Neuron (in vitro differentiated cells): ENCODE data around the gene WNK2.

Experiments
- H2AFZ ChIP-seq: one replicate; pipeline ENCODE4 v1.6.1; 2013; ENCODE audit warnings: low read depth, mild to moderate bottlenecking, inconsistent platforms, low read length, moderate library complexity
- H3K27me3 ChIP-seq: one replicate; pipeline ENCODE4 v1.6.1; 2013; ENCODE audit warnings: low read length; ENCODE audit not compliant: insufficient read depth
- H3K36me3 ChIP-seq: one replicate; pipeline ENCODE4 v1.6.1; 2013; ENCODE audit warnings: low read length; ENCODE audit not compliant: insufficient read depth
- H3K4me1 ChIP-seq: one replicate; pipeline ENCODE4 v1.6.1; 2013; ENCODE audit warnings: low read length; ENCODE audit not compliant: insufficient read depth
- H3K4me3 ChIP-seq: 2 replicates; pipeline ENCODE4 v1.5.1; 2013; ENCODE audit warnings: mild to moderate bottlenecking, low read length, moderate library complexity
- H3K9me3 ChIP-seq: one replicate; pipeline ENCODE4 v1.6.1; 2013; ENCODE audit warnings: low read length

The WNK2 gene

DNA sequence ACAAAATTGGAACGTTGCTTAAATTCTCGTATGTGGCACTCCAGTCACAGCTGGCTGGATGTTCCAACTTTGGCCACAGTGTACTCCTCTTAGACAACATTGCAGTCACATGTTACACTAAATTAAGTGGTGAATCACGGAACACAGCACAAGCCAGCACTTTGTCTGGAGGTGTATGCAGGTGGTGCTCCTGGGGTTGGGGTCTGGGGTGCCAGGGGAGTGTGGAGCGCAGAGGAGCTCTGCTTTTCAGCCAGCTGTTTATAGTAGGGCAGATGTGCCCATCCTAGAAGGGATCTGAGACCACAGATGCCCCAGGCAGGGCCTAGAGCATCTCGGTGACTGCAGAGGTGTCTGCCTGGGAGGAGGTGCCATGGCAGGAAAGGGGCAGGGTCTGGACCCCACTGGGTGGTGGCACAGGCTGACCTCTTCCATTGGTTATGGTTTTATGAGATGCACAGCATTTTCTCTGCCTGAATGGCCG, 82.6 kb downstream of the WNK2 start:
- H3K36me3 ChIP-seq: no peaks in the 10 kb centered on the region
- no peaks in the 10 kb centered on the region for H3K27me3 ChIP-seq
- no peaks in the 10 kb centered on the region for H3K9me3 ChIP-seq
- H3K4me1 ChIP-seq: no peaks in the 10 kb centered on the region
- no peak overlapping the region for H2AFZ ChIP-seq
- no peak overlapping the region for H3K4me3 ChIP-seq

- no peaks in the 10 kb centered on the region for H3K9me3 ChIP-seq
- H3K4me3 ChIP-seq: no peak overlapping the region
- no peaks in the 10 kb centered on the region for H3K4me1 ChIP-seq
- H2AFZ ChIP-seq: no peak overlapping the region
- H3K27me3 ChIP-seq: no peaks in the 10 kb centered on the region
- H3K36me3 ChIP-seq: no peaks in the 10 kb centered on the region
Measured at GRCh38 chr9:93267091-93267541, 83.2 kb downstream of the WNK2 start.

DNA sequence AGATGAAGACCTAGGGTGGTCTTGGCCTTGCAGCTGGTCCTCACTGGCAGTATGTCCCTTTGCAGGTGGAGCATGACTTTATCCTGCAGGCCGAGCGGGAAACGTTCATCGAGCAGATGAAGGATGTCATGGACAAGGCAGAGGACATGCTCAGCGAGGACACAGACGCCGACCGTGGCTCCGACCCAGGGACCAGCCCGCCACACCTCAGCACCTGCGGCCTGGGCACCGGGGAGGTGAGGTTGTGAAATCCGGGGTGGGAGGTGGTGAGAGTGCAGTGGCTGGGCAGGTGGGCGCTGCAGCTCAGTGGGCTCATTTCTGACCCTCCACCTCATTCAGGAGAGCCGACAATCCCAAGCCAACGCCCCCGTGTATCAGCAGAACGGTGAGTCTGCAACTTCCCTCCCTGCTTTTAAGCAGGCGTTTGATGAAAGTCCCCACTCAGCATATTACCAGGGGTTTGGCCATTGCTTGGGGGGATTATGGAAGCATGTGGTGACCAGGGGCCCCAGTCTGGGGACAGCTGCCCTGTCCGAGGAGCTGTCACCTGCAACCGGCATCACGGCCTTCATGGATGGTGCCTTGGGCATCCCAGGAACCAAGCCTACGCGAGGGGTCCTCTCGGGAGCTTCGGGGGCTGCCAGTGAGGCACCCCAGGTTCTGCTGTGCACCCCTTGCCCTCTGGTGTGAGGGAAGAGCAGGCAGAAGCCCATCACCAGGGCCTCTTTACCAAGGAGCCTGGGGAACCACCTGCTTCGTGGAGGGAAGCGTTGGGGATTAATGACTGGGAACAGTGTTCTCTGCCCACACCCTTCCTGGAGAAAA, 84.0 kb downstream of the WNK2 start:
- Histone ChIP-seq H3K27me3 (no peaks in the 10 kb centered on the region), H3K4me1 (no peaks in the 10 kb centered on the region), H3K9me3 (no peaks in the 10 kb centered on the region), H2AFZ (no peak overlapping the region), H3K4me3 (no peak overlapping the region), H3K36me3 (no peaks in the 10 kb centered on the region)

GRCh38 chr9:93268551-93269314, 84.8 kb downstream of the WNK2 start:
- Histone ChIP-seq H3K27me3 (no peaks in the 10 kb centered on the region), H3K9me3 (no peaks in the 10 kb centered on the region), H3K4me1 (no peaks in the 10 kb centered on the region), H3K4me3 (no peak overlapping the region), H3K36me3 (no peaks in the 10 kb centered on the region), H2AFZ (no peak overlapping the region)

DNA sequence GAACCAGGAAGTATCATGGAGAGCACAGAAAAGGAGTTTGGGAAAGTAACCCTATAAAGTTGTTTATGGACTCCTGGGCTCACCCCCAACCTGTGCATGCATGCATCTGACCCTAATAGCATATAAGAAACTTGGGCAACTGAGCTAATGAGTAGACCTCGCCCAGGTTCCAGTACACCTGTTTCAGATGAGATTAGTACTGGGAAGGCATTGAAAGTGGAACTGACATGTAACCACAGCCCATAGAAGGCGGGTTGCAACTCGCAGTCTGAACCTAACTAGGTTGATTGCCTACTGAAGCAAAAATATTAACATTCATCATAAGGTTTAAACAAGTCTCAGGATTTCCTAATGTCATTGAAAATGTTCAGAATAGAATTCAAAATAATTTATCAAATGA, 87.0 kb downstream of the WNK2 start:
- Histone ChIP-seq H3K27me3 (no peaks in the 10 kb centered on the region), H3K4me1 (no peaks in the 10 kb centered on the region)

GRCh38 chr9:93276973-93277372, 93.0 kb downstream of the WNK2 start:
- no peaks in the 10 kb centered on the region for H3K9me3 ChIP-seq
- H3K4me3 ChIP-seq: no peak overlapping the region
- no peaks in the 10 kb centered on the region for H3K27me3 ChIP-seq
- H2AFZ ChIP-seq: no peak overlapping the region
- H3K36me3 ChIP-seq: no peaks in the 10 kb centered on the region
- no peaks in the 10 kb centered on the region for H3K4me1 ChIP-seq

More for the DNA sequence above, 87.0 kb downstream of the WNK2 start:
- no peak overlapping the region for H2AFZ ChIP-seq
- H3K9me3 ChIP-seq: no peaks in the 10 kb centered on the region
- H3K36me3 ChIP-seq: no peaks in the 10 kb centered on the region
- H3K4me3 ChIP-seq: no peak overlapping the region

GRCh38 chr9:93278144-93278543, 94.2 kb downstream of the WNK2 start:
- Histone ChIP-seq H3K36me3 (no peaks in the 10 kb centered on the region), H2AFZ (no peak overlapping the region), H3K4me3 (no peak overlapping the region), H3K9me3 (no peaks in the 10 kb centered on the region), H3K27me3 (no peaks in the 10 kb centered on the region), H3K4me1 (no peaks in the 10 kb centered on the region)

- Histone ChIP-seq H3K4me3 (no peak overlapping the region), H3K27me3 (no peaks in the 10 kb centered on the region), H3K4me1 (no peaks in the 10 kb centered on the region), H3K36me3 (no peaks in the 10 kb centered on the region), H3K9me3 (no peaks in the 10 kb centered on the region), H2AFZ (no peak overlapping the region)
Measured at GRCh38 chr9:93280661-93281259, 96.8 kb downstream of the WNK2 start.

GRCh38 chr9:93286252-93287188, 102.6 kb downstream of the WNK2 start:
- no peaks in the 10 kb centered on the region for H3K27me3 ChIP-seq
- H3K9me3 ChIP-seq: no peaks in the 10 kb centered on the region

GRCh38 chr9:93287189-93287552, 103.2 kb downstream of the WNK2 start:
- H3K9me3 ChIP-seq: no peaks in the 10 kb centered on the region
- H2AFZ ChIP-seq: no peak overlapping the region
- no peaks in the 10 kb centered on the region for H3K36me3 ChIP-seq
- no peaks in the 10 kb centered on the region for H3K27me3 ChIP-seq
- peaks cover 11% of the 10 kb centered on the region for H3K4me1 ChIP-seq
- no peak overlapping the region for H3K4me3 ChIP-seq

More at GRCh38 chr9:93286252-93287188, 102.6 kb downstream of the WNK2 start:
- Histone ChIP-seq H3K4me3 (no peak overlapping the region), H3K4me1 (peaks cover 11% of the 10 kb centered on the region), H3K36me3 (no peaks in the 10 kb centered on the region), H2AFZ (no peak overlapping the region)

- no peaks in the 10 kb centered on the region for H3K9me3 ChIP-seq
- no peak overlapping the region for H2AFZ ChIP-seq
- H3K36me3 ChIP-seq: no peaks in the 10 kb centered on the region
- H3K4me3 ChIP-seq: no peak overlapping the region
- no peaks in the 10 kb centered on the region for H3K27me3 ChIP-seq
- H3K4me1 ChIP-seq: peaks cover 11% of the 10 kb centered on the region
Measured at GRCh38 chr9:93287593-93287992, 103.7 kb downstream of the WNK2 start.

DNA sequence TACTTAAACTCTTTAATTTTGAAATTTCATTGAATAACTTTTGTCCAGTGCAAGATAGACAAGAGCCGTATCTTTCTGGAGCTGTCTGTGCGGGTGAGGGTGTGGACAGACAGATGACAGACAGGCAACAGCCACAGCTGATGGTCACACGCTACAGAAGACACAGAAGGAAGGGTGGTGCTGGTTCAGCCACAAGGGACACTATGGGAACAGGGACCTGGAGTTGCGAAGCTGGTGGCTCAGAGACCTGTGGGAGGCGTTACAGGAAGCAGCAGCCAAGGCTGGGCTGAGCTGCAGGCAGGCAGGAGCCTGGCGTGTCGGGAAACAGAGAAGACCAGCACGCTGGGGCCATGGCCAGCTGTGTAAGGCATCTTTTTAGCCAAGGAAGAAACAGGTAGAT, 104.4 kb downstream of the WNK2 start:
- Histone ChIP-seq H2AFZ (no peak overlapping the region), H3K4me1 (peaks cover 11% of the 10 kb centered on the region), H3K36me3 (no peaks in the 10 kb centered on the region), H3K9me3 (no peaks in the 10 kb centered on the region), H3K4me3 (no peak overlapping the region), H3K27me3 (no peaks in the 10 kb centered on the region)
